ENCODE measurements around the gene SENP5. TPM values are rescaled to one million over a fixed set of nuclear protein-coding genes. Genes with fewer than 3 reads are reported as not detected.

The SENP5 gene
- total and polyA plus RNA-seq, 2 of the 8 experiments (the other 6 are each of a cell fraction or from before 2014, with no cell fraction given): 6.7 to 27.3 TPM

DNA sequence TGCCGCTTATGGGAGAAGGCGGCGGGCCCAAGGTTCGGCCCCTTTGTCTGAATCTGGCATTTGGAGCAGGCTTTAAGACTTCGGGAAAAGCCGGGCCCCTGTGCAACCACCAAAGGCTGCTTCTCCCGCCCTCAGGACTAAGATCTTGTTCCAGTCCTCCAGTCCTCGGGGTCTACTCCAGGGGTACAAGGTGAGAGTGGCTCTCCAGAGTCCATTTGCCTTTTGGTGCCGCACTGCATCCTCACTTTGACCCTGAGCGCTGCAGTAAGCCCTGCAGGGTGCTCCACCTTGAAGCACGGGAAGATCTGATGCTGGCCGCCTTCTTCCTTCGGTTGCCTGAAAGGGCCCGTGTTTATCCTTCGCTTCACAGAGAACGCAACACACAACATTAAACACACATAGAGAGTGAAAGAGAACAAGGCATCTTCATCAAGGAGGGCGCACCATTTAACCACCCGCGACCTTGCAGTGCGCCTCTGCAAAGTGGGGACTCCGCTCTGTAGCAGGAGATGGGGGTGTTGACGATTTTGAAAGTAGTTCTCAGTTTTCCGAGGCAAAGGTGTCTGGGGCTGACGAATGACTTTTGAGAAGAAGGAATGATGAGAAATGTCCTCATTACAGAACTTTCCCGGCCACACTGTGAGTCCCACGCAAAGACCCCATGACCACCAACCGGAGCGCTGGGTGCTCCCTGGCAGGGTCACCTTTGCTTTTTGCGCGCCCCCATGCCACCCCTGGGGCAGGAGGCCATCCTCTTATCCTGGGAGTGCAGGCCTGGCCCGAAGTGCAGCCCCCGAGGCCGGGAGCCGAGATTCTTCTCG is 99.9 kb downstream of the SENP5 start:
- H3K27me3 ChIP-seq (replicated peaks in 1 of 4; ENCODE audit: control insufficient read depth in 3 of 4, extremely low read depth in 1 of 4, insufficient read depth in 3 of 4, low read length in 3 of 4): peaks cover 52 to 66% (median 63%) of the 10 kb centered on the region in 4 experiments
- peak overlapping the region; percentile 2; the same call in 1 of the 2 replicates for H2AFZ ChIP-seq (ENCODE audit: low read length)
- WGBS, 2 experiments (ENCODE audit: extremely low coverage in 1 of 2, insufficient coverage in 1 of 2, insufficient read length in 1 of 2, insufficient replicate concordance in 2 of 2, low coverage in 1 of 2, low lambda C conversion rate in 2 of 2, missing lambda C conversion rate in 1 of 2): 57% methylated on average over 35 of the region's 35 CpGs; no CpG with 5 or more reads in 1 of the 2 experiments
- H2BK20ac ChIP-seq (ENCODE audit: low read length): no peak overlapping the region
- H2AK5ac ChIP-seq (ENCODE audit: low read depth, low read length): no peak overlapping the region
- H3K4me3 ChIP-seq (ENCODE audit: extremely low read depth in 1 of 4, insufficient read depth in 2 of 4, low read depth in 3 of 4, low read length in 4 of 4): peak overlapping the region in 2 of 4 experiments; percentile 6 to 65; a peak in 2 of 8 replicates
- H3K79me2 ChIP-seq (ENCODE audit: control insufficient read depth in 1 of 2, insufficient read depth in 2 of 2, low read length in 2 of 2): no peaks in the 10 kb centered on the region
- no peak overlapping the region for H3K4ac ChIP-seq (replicated peaks; ENCODE audit: insufficient read length, low read depth, low read length)
- H3K23ac ChIP-seq (ENCODE audit: insufficient read length): no peak overlapping the region
- H3K23me2 ChIP-seq (ENCODE audit: low read depth, low read length): peaks cover 10% of the 10 kb centered on the region; the same call in 1 of the 2 replicates
- H3K36me3 ChIP-seq (ENCODE audit: control insufficient read depth in 2 of 4, insufficient read depth in 4 of 4, low read length in 3 of 4): peaks cover 0 to 8% (median 0%) of the 10 kb centered on the region in 4 experiments; a peak in 1 of 8 replicates
- TF ChIP-seq EGR1 (IDR thresholded peaks at IDR 0.05; ENCODE audit: borderline replicate concordance, low read depth, low read length): no peak
- TF ChIP-seq SUZ12 (IDR thresholded peaks at IDR 0.05; ENCODE audit: low read length): peak; percentile 81
- no peak for TF ChIP-seq TAF7 (optimal IDR thresholded peaks at IDR 0.05; ENCODE audit: borderline replicate concordance, low read depth, low read length)
- TF ChIP-seq SAP30 (IDR thresholded peaks at IDR 0.05; ENCODE audit: insufficient read depth, insufficient replicate concordance, low read length): no peak
- TF ChIP-seq EZH2 (IDR thresholded peaks at IDR 0.05; ENCODE audit: low read depth, low read length, severe bottlenecking): peak; percentile 76
- peak; percentile 35 for TF ChIP-seq RNF2 (IDR thresholded peaks at IDR 0.05; ENCODE audit: borderline replicate concordance, low read depth, low read length, missing control alignments, poor library complexity, severe bottlenecking)
- TF ChIP-seq HDAC6 (IDR thresholded peaks at IDR 0.05; ENCODE audit: low read depth, low read length): no peak
- no peak for TF ChIP-seq HDAC2 (IDR thresholded peaks at IDR 0.05; ENCODE audit: borderline replicate concordance in 1 of 2, low read depth in 2 of 2, low read length in 2 of 2)
- H2BK120ac ChIP-seq (replicated peaks; ENCODE audit: low read depth, low read length): no peak overlapping the region
- H2BK12ac ChIP-seq (ENCODE audit: low read depth, low read length): no peak overlapping the region
- peak overlapping the region; percentile 15; the same call in 1 of the 2 replicates for H4K8ac ChIP-seq (ENCODE audit: extremely low read depth, insufficient read depth, low read length)
- no peak overlapping the region for H3K14ac ChIP-seq (ENCODE audit: insufficient read length)
- H3K4me2 ChIP-seq (ENCODE audit: insufficient read depth in 1 of 2, low read depth in 2 of 2, low read length in 2 of 2): peak overlapping the region; percentile 70 to 88
- H3K9me3 ChIP-seq (ENCODE audit: insufficient read depth in 2 of 2, low read depth in 1 of 2, low read length in 1 of 2): no peaks in the 10 kb centered on the region
- POLR2A ChIA-PET (ENCODE audit: partially characterized antibody): interaction anchor here (0.7 kb wide), 1 partner anchor 24 kb away, joined by 3 read pairs; no protein-coding TSS in a partner anchor
- H2BK5ac ChIP-seq (ENCODE audit: low read depth, low read length): no peak overlapping the region
- CTCF ChIA-PET (ENCODE audit: partially characterized antibody): interaction anchor here (1.0 to 1.1 kb wide), 2 partner anchors 15 to 31 kb away, joined by 3 read pairs; no protein-coding TSS in a partner anchor
- H3K4me1 ChIP-seq (replicated peaks in 1 of 4; ENCODE audit: control insufficient read depth in 3 of 4, insufficient read depth in 4 of 4, low read length in 3 of 4): peaks cover 0 to 24% (median 10%) of the 10 kb centered on the region in 4 experiments; a peak in 5 of 7 replicates
- no peak overlapping the region for H4K91ac ChIP-seq (replicated peaks; ENCODE audit: insufficient read length, low read length)
- no peak overlapping the region for H3K27ac ChIP-seq (ENCODE audit: low read depth, low read length)
- no peaks in the 10 kb centered on the region for H4K20me1 ChIP-seq (replicated peaks in 1 of 2; ENCODE audit: control insufficient read depth in 1 of 2, insufficient read depth in 2 of 2, low read length in 2 of 2)
- no peak overlapping the region for H3K56ac ChIP-seq (replicated peaks; ENCODE audit: insufficient read length, low read depth, low read length)
- FAIRE-seq: no peak
- H4K5ac ChIP-seq (ENCODE audit: insufficient read length, low read depth, low read length): no peak overlapping the region
- H3K79me1 ChIP-seq (ENCODE audit: low read depth, low read length): no peaks in the 10 kb centered on the region
- no peak for DNase-seq (ENCODE audit: low read depth in 1 of 2, low spot score in 2 of 2)
- H3K9ac ChIP-seq (replicated peaks in 1 of 4; ENCODE audit: extremely low read depth in 1 of 4, low read depth in 3 of 4, low read length in 3 of 4): peak overlapping the region in 1 of 4 experiments; percentile 12; a peak in 1 of 7 replicates
- no peak overlapping the region for H3K18ac ChIP-seq (ENCODE audit: extremely low read depth, low read length)
- H2BK15ac ChIP-seq (ENCODE audit: low read length): no peak overlapping the region
